Uterus (tissue), 2 donors: ENCODE results near the gene CDC42BPA.
"Not testable (repeated sequence)": the region's sequence is repeated elsewhere in the genome, so short reads cannot be mapped to it uniquely, and the experiment has no call there.

Experiments
- POLR2A ChIP-seq, 2 donors: fragments of 450-650 bp; IDR thresholded peaks; one replicate each; pipeline ENCODE4 v1.6.1; 2016; ENCODE audit warnings: antibody characterized with exemption in 2 of 2, mild to moderate bottlenecking in 1 of 2, moderate library complexity in 1 of 2
- TF ChIP-seq, protein P1 (sequence below), 4 experiments: fragments of 200-600 bp in 2 of 4; fragments of 450-650 bp in 2 of 4; sonication (generic) in 2 of 4; IDR thresholded peaks; one replicate each; pipeline ENCODE4 v1.5.1; 2016 to 2019; ENCODE audit warnings: antibody characterized with exemption in 4 of 4, mild to moderate bottlenecking in 2 of 4, moderate library complexity in 1 of 4

DNA sequence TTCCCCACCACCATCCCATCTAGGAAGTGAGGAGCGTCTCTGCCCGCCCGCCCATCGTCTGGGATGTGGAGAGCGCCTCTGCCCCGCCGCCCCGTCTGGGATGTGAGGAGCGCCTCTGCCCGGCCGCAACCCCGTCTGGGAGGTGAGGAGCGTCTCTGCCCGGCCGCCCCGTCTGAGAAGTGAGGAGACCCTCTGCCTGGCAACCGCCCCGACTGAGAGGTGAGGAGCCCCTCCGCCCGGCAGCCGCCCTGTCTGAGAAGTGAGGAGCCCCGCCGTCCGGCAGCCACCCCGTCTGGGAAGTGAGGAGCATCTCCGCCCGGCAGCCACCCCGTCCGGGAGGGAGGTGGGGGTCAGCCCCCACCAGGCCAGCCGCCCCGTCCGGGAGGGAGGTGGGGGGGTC lies 185.6 kb downstream of the CDC42BPA start:
- TF ChIP-seq, protein P1, sequence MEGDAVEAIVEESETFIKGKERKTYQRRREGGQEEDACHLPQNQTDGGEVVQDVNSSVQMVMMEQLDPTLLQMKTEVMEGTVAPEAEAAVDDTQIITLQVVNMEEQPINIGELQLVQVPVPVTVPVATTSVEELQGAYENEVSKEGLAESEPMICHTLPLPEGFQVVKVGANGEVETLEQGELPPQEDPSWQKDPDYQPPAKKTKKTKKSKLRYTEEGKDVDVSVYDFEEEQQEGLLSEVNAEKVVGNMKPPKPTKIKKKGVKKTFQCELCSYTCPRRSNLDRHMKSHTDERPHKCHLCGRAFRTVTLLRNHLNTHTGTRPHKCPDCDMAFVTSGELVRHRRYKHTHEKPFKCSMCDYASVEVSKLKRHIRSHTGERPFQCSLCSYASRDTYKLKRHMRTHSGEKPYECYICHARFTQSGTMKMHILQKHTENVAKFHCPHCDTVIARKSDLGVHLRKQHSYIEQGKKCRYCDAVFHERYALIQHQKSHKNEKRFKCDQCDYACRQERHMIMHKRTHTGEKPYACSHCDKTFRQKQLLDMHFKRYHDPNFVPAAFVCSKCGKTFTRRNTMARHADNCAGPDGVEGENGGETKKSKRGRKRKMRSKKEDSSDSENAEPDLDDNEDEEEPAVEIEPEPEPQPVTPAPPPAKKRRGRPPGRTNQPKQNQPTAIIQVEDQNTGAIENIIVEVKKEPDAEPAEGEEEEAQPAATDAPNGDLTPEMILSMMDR (IDR thresholded peaks at IDR 0.05), result not testable (repeated sequence)
- not testable (repeated sequence) for TF ChIP-seq POLR2A (IDR thresholded peaks at IDR 0.05)
